GM21737 (cell line): ENCODE data around the gene ADAMTS3.

Source experiments
- ATAC-seq: cut with Tn5 transposase; IDR thresholded peaks from one replicate; pipeline ENCODE4 v1.9.1; 2021; ENCODE audit warnings: mild to moderate bottlenecking, moderate library complexity; ENCODE audit not compliant: unreplicated experiment

The ADAMTS3 gene

GRCh38 chr4:72302981-72303704 is 265.9 kb downstream of the ADAMTS3 start:
- peak; percentile 78 for ATAC-seq

DNA sequence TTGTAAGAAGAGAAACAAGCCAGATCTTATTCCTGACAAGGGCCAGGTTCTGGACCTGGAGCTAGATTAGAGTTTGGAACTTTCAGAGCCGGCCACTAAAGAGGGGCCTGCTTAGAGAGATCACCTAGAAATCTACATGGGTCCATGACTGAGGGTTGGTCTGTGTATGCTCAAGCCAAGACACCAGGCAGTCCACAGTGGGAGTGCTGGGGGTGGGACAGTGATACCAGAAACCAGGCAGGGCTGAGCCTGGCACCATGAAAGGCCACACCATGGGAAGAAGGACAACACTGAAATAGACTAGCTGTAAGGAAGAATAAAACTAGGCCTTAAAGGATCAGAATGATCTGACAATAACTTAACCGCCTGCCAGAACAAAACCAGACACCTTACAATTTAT is 267.3 kb downstream of the ADAMTS3 start:
- ATAC-seq: no peak

DNA sequence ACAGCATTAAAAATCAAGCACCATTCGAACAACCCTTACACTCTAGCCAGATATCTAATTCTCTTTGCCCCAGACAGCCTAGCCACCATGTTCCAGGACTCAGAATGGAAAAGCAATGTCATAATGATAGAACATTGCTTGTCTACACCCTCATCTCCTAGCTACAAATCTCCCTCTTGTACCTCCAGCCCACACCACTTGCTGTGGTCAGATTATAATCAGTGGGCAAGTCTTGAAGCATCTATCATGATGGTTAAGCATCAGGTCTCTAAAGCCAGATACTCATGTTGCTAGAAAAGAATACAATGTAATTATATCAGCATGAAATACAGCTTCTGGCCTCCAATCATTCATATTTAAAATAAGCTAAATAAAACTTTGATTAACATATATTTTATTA is 268.9 kb downstream of the ADAMTS3 start:
- no peak for ATAC-seq

GRCh38 chr4:72295966-72296557 is 273.0 kb downstream of the ADAMTS3 start:
- ATAC-seq: peak; percentile 76

GRCh38 chr4:72290737-72291136 is 278.3 kb downstream of the ADAMTS3 start:
- ATAC-seq: no peak

DNA sequence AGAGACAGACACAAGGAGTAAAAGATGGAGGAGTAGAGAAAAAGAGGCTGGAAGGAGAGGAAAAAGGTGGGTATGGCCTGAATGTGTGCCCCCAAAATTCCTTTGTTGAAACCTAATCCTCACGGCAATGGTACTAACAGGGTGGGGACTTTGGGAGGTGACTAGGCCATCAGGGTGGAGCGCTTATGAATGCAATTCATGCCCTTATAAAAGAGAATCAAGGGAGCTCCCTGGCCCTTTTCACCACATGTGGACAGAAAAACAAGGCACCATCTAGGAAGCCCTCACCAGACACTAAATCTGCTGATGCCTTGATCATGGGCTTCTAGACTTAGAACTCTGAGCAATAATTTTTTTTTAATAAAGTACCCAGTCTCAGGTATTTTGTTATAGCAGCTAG is 282.1 kb downstream of the ADAMTS3 start:
- no peak for ATAC-seq

- ATAC-seq: no peak
These were observed 282.8 kb downstream of the ADAMTS3 start for GRCh38 chr4:72286185-72286584.

DNA sequence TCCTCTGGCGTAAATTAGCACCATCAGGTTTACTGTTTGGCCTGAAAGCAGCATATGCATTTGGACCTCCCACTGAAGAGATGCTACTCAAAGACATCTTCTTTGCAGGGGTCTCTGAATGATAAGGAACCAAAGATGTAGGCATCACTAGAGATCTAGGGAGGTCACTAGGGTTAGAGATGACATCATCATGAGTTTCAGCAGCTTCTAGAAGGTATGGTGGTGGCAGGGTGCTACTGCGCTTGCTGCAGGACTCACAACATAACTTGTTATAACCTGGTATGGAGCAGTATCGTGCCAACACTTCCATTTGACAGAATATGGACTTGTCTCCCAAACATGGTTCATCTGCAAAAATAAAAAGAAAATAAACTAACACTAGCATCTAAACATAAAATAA is 285.7 kb downstream of the ADAMTS3 start:
- ATAC-seq: no peak

- no peak for ATAC-seq
These were observed 288.8 kb downstream of the ADAMTS3 start for GRCh38 chr4:72280252-72280651.

GRCh38 chr4:72275381-72275780 is 293.6 kb downstream of the ADAMTS3 start:
- ATAC-seq: no peak

- ATAC-seq: no peak
These were observed 294.8 kb downstream of the ADAMTS3 start for GRCh38 chr4:72274251-72274650.

GRCh38 chr4:72255269-72255668 is 313.8 kb downstream of the ADAMTS3 start:
- no peak for ATAC-seq

DNA sequence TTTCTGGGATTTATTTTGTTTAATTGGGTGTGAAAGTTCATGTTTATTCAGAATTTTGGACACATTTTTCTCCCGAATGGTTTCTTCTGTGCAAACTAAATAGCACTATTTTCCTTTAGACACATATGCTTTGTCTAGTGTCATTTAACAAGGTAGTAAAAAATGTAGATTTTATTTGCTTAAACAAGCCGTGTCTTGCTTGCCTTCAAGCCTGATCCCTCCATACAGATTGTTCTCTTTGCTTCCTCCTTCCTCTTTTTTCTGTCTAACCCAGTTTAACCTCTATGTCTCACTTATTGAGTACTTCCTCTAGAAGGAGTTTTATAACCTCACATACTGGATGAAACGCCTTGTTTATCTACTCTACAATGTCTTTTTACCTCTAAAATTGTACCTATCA is 325.4 kb downstream of the ADAMTS3 start:
- ATAC-seq: no peak

DNA sequence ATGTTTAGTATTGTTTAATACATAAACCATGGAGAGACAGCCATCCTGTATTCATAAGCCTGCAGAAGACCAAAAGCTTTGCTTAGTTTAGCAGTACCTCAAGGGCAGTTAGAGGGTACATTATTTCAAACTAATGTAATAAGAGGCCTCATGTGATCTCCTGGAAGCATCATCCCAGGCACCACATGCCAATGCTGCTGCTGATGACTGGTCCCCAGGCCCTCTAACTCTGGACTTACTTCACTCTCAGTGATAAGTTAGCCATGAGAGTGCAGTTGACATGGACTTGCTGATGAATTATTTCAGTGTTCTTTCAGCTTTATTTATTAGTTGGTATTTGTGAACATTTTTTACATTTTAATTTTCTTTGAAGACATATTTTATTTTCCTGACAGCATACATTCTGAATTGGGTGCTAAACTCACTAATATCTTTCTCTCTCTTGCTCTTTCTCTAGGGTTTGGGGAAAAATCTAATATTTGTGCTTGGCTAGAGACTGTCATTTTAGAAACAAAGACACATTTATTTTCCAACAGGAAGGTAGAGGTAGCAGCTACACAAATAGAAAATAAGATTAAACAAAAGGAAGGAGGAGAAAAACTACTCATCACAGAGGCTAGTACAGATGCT is 329.4 kb downstream of the ADAMTS3 start:
- ATAC-seq: no peak
